Endothelial cell of umbilical vein (primary cell): ENCODE measurements around the gene MLIP. TPM values are rescaled to one million over a fixed set of nuclear protein-coding genes. Genes with fewer than 3 reads are reported as not detected.

Experiments used
- BruUV-seq: library from RNA; stranded (reverse); fragments of 400-500 nt; replicated peaks from 2 replicates; lab custom pipeline; 2021; lab: Mats Ljungman, UMichigan
- CTCF ChIA-PET: fragments of 300-600, 350-600 bp; sonication (Branson Sonifier 250); formaldehyde crosslinking; loops from one replicate; lab custom pipeline; 2021; ENCODE audit warnings: antibody characterized with exemption, inconsistent platforms; lab: Charles Lee
- POLR2A ChIA-PET: fragments of 300-600, 350-600 bp; sonication (Branson Sonifier 250); formaldehyde crosslinking; loops from one replicate; lab custom pipeline; 2021; ENCODE audit warnings: antibody characterized with exemption, inconsistent platforms; lab: Charles Lee
- DNase-seq: peaks from one replicate; pipeline ENCODE4 v3.0.0-alpha.2; 2011; ENCODE audit warnings: low read depth, low spot score
- FAIRE-seq: peaks from 2 replicates; lab custom pipeline; 2011; peaks lifted over from hg19 to GRCh38; lab: Jason Lieb, UNC
- H2AFZ ChIP-seq: 2 replicates; pipeline ENCODE4 v1.6.0; 2012; ENCODE audit warnings: low read depth, low read length, control low read depth, inconsistent platforms
- H3K27ac ChIP-seq: 2 replicates; pipeline ENCODE4 v1.5.1; 2011; ENCODE audit warnings: low read depth, mild to moderate bottlenecking, control low read depth, low read length, moderate library complexity; ENCODE audit not compliant: insufficient read depth
- H3K27me3 ChIP-seq, 2 experiments: 2 replicates each; pipeline versions ENCODE4 v1.6.0 to v1.6.1; 2011; ENCODE audit warnings: low read length in 2 of 2, mixed read lengths in 1 of 2; ENCODE audit not compliant: control insufficient read depth in 2 of 2, insufficient read depth in 2 of 2
- H3K36me3 ChIP-seq, 2 experiments: 2 replicates in 1 of 2; 3 replicates in 1 of 2; pipeline ENCODE4 v1.5.1; 2011; ENCODE audit warnings: low read length in 2 of 2, mild to moderate bottlenecking in 1 of 2, moderate library complexity in 1 of 2; ENCODE audit not compliant: control insufficient read depth in 2 of 2, insufficient read depth in 2 of 2; ENCODE audit errors: extremely low read depth in 1 of 2
- H3K4me1 ChIP-seq: 3 replicates; pipeline ENCODE4 v1.5.1; 2011; ENCODE audit warnings: mild to moderate bottlenecking, low read length; ENCODE audit not compliant: control insufficient read depth, insufficient read depth; ENCODE audit errors: extremely low read depth
- H3K4me2 ChIP-seq: 2 replicates; pipeline ENCODE4 v1.6.1; 2011; ENCODE audit warnings: low read length, control low read depth, mixed read lengths; ENCODE audit not compliant: insufficient read depth
- H3K4me3 ChIP-seq, 3 experiments: fragments of 200-600 bp in 1 of 3; sonication (generic), shearing (Covaris generic) in 1 of 3; replicated peaks in 1 of 3; 2 replicates each; pipeline ENCODE4 v1.5.1; 2011 to 2016; ENCODE audit warnings: control low read depth in 3 of 3, low read length in 3 of 3, mild to moderate bottlenecking in 2 of 3, inconsistent platforms in 1 of 3, low read depth in 1 of 3, moderate library complexity in 1 of 3; ENCODE audit not compliant: insufficient read depth in 1 of 3
- H3K79me2 ChIP-seq: 2 replicates; pipeline ENCODE4 v1.6.0; 2012; ENCODE audit warnings: low read length, inconsistent platforms; ENCODE audit not compliant: control insufficient read depth, insufficient read depth
- H3K9ac ChIP-seq: replicated peaks from 2 replicates; pipeline ENCODE3; 2011; ENCODE audit warnings: low read length, control low read depth; ENCODE audit not compliant: insufficient read depth; ENCODE audit errors: extremely low read depth
- H3K9me1 ChIP-seq: replicated peaks from 3 replicates; pipeline ENCODE4 v1.6.0; 2011; ENCODE audit warnings: mild to moderate bottlenecking, low read length; ENCODE audit not compliant: control insufficient read depth, insufficient read depth; ENCODE audit errors: extremely low read depth
- H3K9me3 ChIP-seq: replicated peaks from 2 replicates; pipeline ENCODE4 v1.5.1; 2012; ENCODE audit warnings: low read length, inconsistent platforms; ENCODE audit not compliant: control insufficient read depth, insufficient read depth
- H4K20me1 ChIP-seq: replicated peaks from 2 replicates; pipeline ENCODE3; 2011; ENCODE audit warnings: mild to moderate bottlenecking, low read length; ENCODE audit not compliant: control insufficient read depth, insufficient read depth; ENCODE audit errors: extremely low read depth
- CTCF ChIP-seq, 2 donors: IDR thresholded peaks; 1 replicate in 1 of 2; 2 replicates in 1 of 2; pipeline ENCODE4 v1.5.1; 2011; ENCODE audit warnings: low read length in 2 of 2, mild to moderate bottlenecking in 2 of 2, moderate library complexity in 2 of 2, control low read depth in 1 of 2, inconsistent platforms in 1 of 2, low read depth in 1 of 2; ENCODE audit not compliant: insufficient read depth in 1 of 2; ENCODE audit errors: extremely low read depth in 1 of 2
- EZH2 ChIP-seq: IDR thresholded peaks from 2 replicates; pipeline ENCODE4 v1.6.1; 2012; ENCODE audit warnings: borderline replicate concordance, low read depth, mild to moderate bottlenecking, moderate library complexity, low read length, inconsistent platforms; ENCODE audit not compliant: severe bottlenecking
- FOS ChIP-seq: IDR thresholded peaks from 2 replicates; pipeline ENCODE4 v1.6.1; 2011; ENCODE audit warnings: mild to moderate bottlenecking, low read length, moderate library complexity, borderline replicate concordance; ENCODE audit not compliant: insufficient read depth
- GATA2 ChIP-seq: IDR thresholded peaks from 2 replicates; pipeline ENCODE4 v1.7.0; 2011; ENCODE audit warnings: low read depth, mild to moderate bottlenecking, moderate library complexity, mixed read lengths, low read length; ENCODE audit not compliant: insufficient read length, insufficient read depth
- JUN ChIP-seq: IDR thresholded peaks from 2 replicates; pipeline ENCODE4 v1.6.1; 2011; ENCODE audit warnings: borderline replicate concordance, low read depth; ENCODE audit not compliant: insufficient read length, insufficient read depth
- MAX ChIP-seq: IDR thresholded peaks from 2 replicates; pipeline ENCODE4 v1.6.1; 2011; ENCODE audit not compliant: insufficient read depth, insufficient read length
- MYC ChIP-seq: IDR thresholded peaks from one replicate; pipeline ENCODE4 v1.6.1; 2011; ENCODE audit warnings: mild to moderate bottlenecking, low read depth, low read length
- POLR2A ChIP-seq: IDR thresholded peaks from 2 replicates; pipeline ENCODE4 v1.6.1; 2012; ENCODE audit warnings: low read depth, mild to moderate bottlenecking, control low read depth, low read length
- POLR2AphosphoS5 ChIP-seq: IDR thresholded peaks from 2 replicates; pipeline ENCODE4 v1.6.1; 2012; ENCODE audit warnings: low read depth, mild to moderate bottlenecking, control low read depth, low read length, moderate library complexity; ENCODE audit not compliant: insufficient read depth
- dilution Hi-C: fragments of 300-500 bp; cut with MboI; formaldehyde crosslinking; loops from one replicate; pipeline ENCODE4 v1.15.0; 2019; ENCODE audit warnings: low sequenced_read_pairs; ENCODE audit not compliant: extremely low pct_ligation_motif_present
- intact Hi-C: fragments of 100-400 bp; cut with micrococcal nuclease; formaldehyde crosslinking; loops from one replicate; pipeline ENCODE4 v1.10.0; 2022
- polyA plus RNA-seq, 4 experiments: library from polyadenylated mRNA; depleted of rRNA in 3 of 4; stranded (reverse) in 3 of 4; unstranded in 1 of 4; fragments of >200 nt; gene quantifications; 2 replicates each; pipeline versions ENCODE4 v1.2.1 to v1.2.3, GENCODE V29; 2011 to 2012; ENCODE audit warnings: missing spikeins in 1 of 4
- total RNA-seq: library from RNA; stranded (reverse); gene quantifications from 2 replicates; pipeline ENCODE4 v1.2.3, GENCODE V29; 2021

The MLIP gene
- total and polyA plus RNA-seq, 2 donors (not counting 3 experiments of a cell fraction or from before 2014, with no cell fraction given): 4.1 to 11.6 TPM

GRCh38 chr6:54109586-54109985 lies 1.7 kb upstream of the MLIP start:
- Histone ChIP-seq H3K9me1 (no peaks in the 10 kb centered on the region), H3K36me3 (no peaks in the 10 kb centered on the region), H3K27me3 (no peaks in the 10 kb centered on the region), H3K79me2 (no peaks in the 10 kb centered on the region), H4K20me1 (no peaks in the 10 kb centered on the region), H3K9me3 (no peaks in the 10 kb centered on the region), H3K27ac (no peak overlapping the region), H3K9ac (no peak overlapping the region), H2AFZ (no peak overlapping the region), H3K4me2 (no peak overlapping the region), H3K4me3 (no peak overlapping the region), H3K4me1 (peaks cover 38% of the 10 kb centered on the region)
- ChIA-PET CTCF (no interaction called here), POLR2A (no interaction called here)
- TF ChIP-seq MYC: no peak
- no peak for TF ChIP-seq JUN
- TF ChIP-seq MAX: no peak
- TF ChIP-seq EZH2: no peak
- TF ChIP-seq FOS: no peak
- TF ChIP-seq POLR2AphosphoS5: no peak
- TF ChIP-seq POLR2A: no peak
- no peak for TF ChIP-seq GATA2
- DNase-seq (no peak), FAIRE-seq (no peak)
- BruUV-seq: no TSS peak
- dilution Hi-C loops: no loop called here
- intact Hi-C loops: no loop called here

GRCh38 chr6:54112151-54112650 lies 958 bp downstream of the MLIP start:
- Histone ChIP-seq H3K79me2 (no peaks in the 10 kb centered on the region), H3K36me3 (no peaks in the 10 kb centered on the region), H2AFZ (no peak overlapping the region), H3K4me2 (peak overlapping the region; percentile 81), H3K9me1 (no peaks in the 10 kb centered on the region), H3K9me3 (no peaks in the 10 kb centered on the region), H3K4me3 (peak overlapping the region in 1 of 3 experiments; percentile 28), H4K20me1 (no peaks in the 10 kb centered on the region), H3K27me3 (no peaks in the 10 kb centered on the region), H3K9ac (peak overlapping the region; percentile 87), H3K4me1 (peaks cover 38% of the 10 kb centered on the region), H3K27ac (peak overlapping the region; percentile 89)
- dilution Hi-C loops (no loop called here), intact Hi-C loops (loop anchor here (1.0 to 10.0 kb wide), 9 partner anchors 52 to 567 kb away; partner anchors contain the start of gene GCLC)
- TF ChIP-seq FOS (peak; percentile 67), POLR2A (peak; percentile 56), EZH2 (no peak), MYC (no peak), MAX (no peak), CTCF (IDR thresholded peaks at IDR 0.05; ENCODE audit: extremely low read depth in 1 of 2, insufficient read depth in 1 of 2, low read depth in 1 of 2, low read length in 2 of 2) (no peak), GATA2 (peak; percentile 71), POLR2AphosphoS5 (no peak), JUN (peak; percentile 75)
- BruUV-seq: no TSS peak
- peak; percentile 74 for FAIRE-seq
- CTCF ChIA-PET: interaction anchor here (0.8 to 4.1 kb wide), 14 partner anchors 11 to 957 kb away, joined by 3 to 19 read pairs (median 4); no protein-coding TSS in a partner anchor
- peak; percentile 91 for DNase-seq
- POLR2A ChIA-PET: interaction anchor here (0.6 to 1.4 kb wide), 2 partner anchors 82 to 540 kb away, joined by 4 read pairs; no protein-coding TSS in a partner anchor
